Jurkat, Clone E6-1 (cell line): ENCODE measurements around the gene SEMA3F.
"Not testable (repeated sequence)": the region's sequence is repeated elsewhere in the genome, so short reads cannot be mapped to it uniquely, and the experiment has no call there.

ENCODE experiments used
- DNase-seq: peaks from one replicate; pipeline ENCODE4 v3.0.0-alpha.2; 2011; ENCODE audit warnings: low read depth, low spot score
- H3K4me3 ChIP-seq: 2 replicates; pipeline ENCODE4 v1.5.1; 2011; ENCODE audit warnings: mild to moderate bottlenecking, low read length, control low read depth, moderate library complexity

Gene SEMA3F

GRCh38 chr3:50203809-50204803 lies 49.0 kb downstream of the SEMA3F start:
- H3K4me3 ChIP-seq = no peak overlapping the region
- DNase-seq = no peak

- no peak for DNase-seq
- H3K4me3 ChIP-seq = peak within 1 kb of the TSS; percentile 42
These were observed 49.8 kb downstream of the SEMA3F start, which contains the start of gene SLC38A3 for GRCh38 chr3:50204804-50205412. SLC38A3 (plus strand) TSS chr3:50205271; CDS start chr3:50214200, 8,929 bp downstream.

GRCh38 chr3:50205413-50206276 lies 50.5 kb downstream of the SEMA3F start:
- peak; percentile 49 for DNase-seq
- peak overlapping the region; percentile 42 for H3K4me3 ChIP-seq

- H3K4me3 ChIP-seq = no peak overlapping the region
- no peak for DNase-seq
These were observed 52.4 kb downstream of the SEMA3F start for GRCh38 chr3:50207359-50208042.

GRCh38 chr3:50208677-50209344 lies 53.7 kb downstream of the SEMA3F start:
- DNase-seq = no peak
- no peak overlapping the region for H3K4me3 ChIP-seq

GRCh38 chr3:50210176-50210509 lies 55.0 kb downstream of the SEMA3F start:
- H3K4me3 ChIP-seq = no peak overlapping the region
- no peak for DNase-seq

- no peak for DNase-seq
- H3K4me3 ChIP-seq = no peak overlapping the region
These were observed 55.6 kb downstream of the SEMA3F start for GRCh38 chr3:50210510-50211367.

- H3K4me3 ChIP-seq, DNase-seq: not testable (repeated sequence)
These were observed 56.2 kb downstream of the SEMA3F start for GRCh38 chr3:50211368-50211717.

- no peak overlapping the region for H3K4me3 ChIP-seq
- no peak for DNase-seq
These were observed 56.8 kb downstream of the SEMA3F start for GRCh38 chr3:50211930-50212329.

GRCh38 chr3:50212502-50212901 lies 57.4 kb downstream of the SEMA3F start:
- no peak for DNase-seq

GRCh38 chr3:50212971-50213370 lies 57.8 kb downstream of the SEMA3F start:
- DNase-seq = no peak

More at GRCh38 chr3:50212502-50212901, 57.4 kb downstream of the SEMA3F start:
- no peak overlapping the region for H3K4me3 ChIP-seq

GRCh38 chr3:50213373-50213772 lies 58.2 kb downstream of the SEMA3F start:
- DNase-seq = no peak
- H3K4me3 ChIP-seq = no peak overlapping the region

More at GRCh38 chr3:50212971-50213370, 57.8 kb downstream of the SEMA3F start:
- H3K4me3 ChIP-seq = no peak overlapping the region

GRCh38 chr3:50214824-50215223 lies 59.7 kb downstream of the SEMA3F start:
- H3K4me3 ChIP-seq = no peak overlapping the region
- no peak for DNase-seq

- no peak for DNase-seq
- no peak overlapping the region for H3K4me3 ChIP-seq
These were observed 60.4 kb downstream of the SEMA3F start for GRCh38 chr3:50215529-50215928.

- DNase-seq = no peak
- no peak overlapping the region for H3K4me3 ChIP-seq
These were observed 62.6 kb downstream of the SEMA3F start for GRCh38 chr3:50217681-50218080.

- DNase-seq = no peak
- no peak overlapping the region for H3K4me3 ChIP-seq
These were observed 63.3 kb downstream of the SEMA3F start for GRCh38 chr3:50218448-50218847.

- H3K4me3 ChIP-seq = no peak overlapping the region
- no peak for DNase-seq
These were observed 64.2 kb downstream of the SEMA3F start for GRCh38 chr3:50219285-50219684.

- H3K4me3 ChIP-seq = no peak overlapping the region
- no peak for DNase-seq
These were observed 65.0 kb downstream of the SEMA3F start for GRCh38 chr3:50220109-50220508.
